Measurements from ENCODE around the gene CUZD1.

CUZD1 gene

GRCh38 chr10:122855745-122856144 lies 10.1 kb upstream of the CUZD1 start:
- DNase-seq (ENCODE audit: low read depth) = no peak

GRCh38 chr10:122854648-122855047 lies 9.0 kb upstream of the CUZD1 start:
- DNase-seq (ENCODE audit: low read depth) = no peak

- no peak for DNase-seq (ENCODE audit: low read depth)
These were observed 8.1 kb upstream of the CUZD1 start for GRCh38 chr10:122853665-122854313.

GRCh38 chr10:122852261-122852660 lies 6.6 kb upstream of the CUZD1 start:
- DNase-seq (ENCODE audit: low read depth) = no peak

- no peak for DNase-seq (ENCODE audit: low read depth)
These were observed 5.3 kb upstream of the CUZD1 start for GRCh38 chr10:122850705-122851640.

- no peak for DNase-seq (ENCODE audit: low read depth)
These were observed 4.4 kb upstream of the CUZD1 start for GRCh38 chr10:122849900-122850605.

GRCh38 chr10:122849090-122849489 lies 3.4 kb upstream of the CUZD1 start:
- DNase-seq (ENCODE audit: low read depth) = no peak

GRCh38 chr10:122847782-122848604 lies 2.3 kb upstream of the CUZD1 start:
- no peak for DNase-seq (ENCODE audit: low read depth)

GRCh38 chr10:122844146-122844545 lies 1.5 kb downstream of the CUZD1 start:
- no peak for DNase-seq (ENCODE audit: low read depth)

- no peak for DNase-seq (ENCODE audit: low read depth)
These were observed 4.1 kb downstream of the CUZD1 start for GRCh38 chr10:122841569-122841968.

- no peak for DNase-seq (ENCODE audit: low read depth)
These were observed 6.2 kb downstream of the CUZD1 start for GRCh38 chr10:122839505-122839904.

- no peak for DNase-seq (ENCODE audit: low read depth)
These were observed 6.8 kb downstream of the CUZD1 start for GRCh38 chr10:122838880-122839279.

GRCh38 chr10:122835908-122836307 lies 9.7 kb downstream of the CUZD1 start:
- no peak for DNase-seq (ENCODE audit: low read depth)

- DNase-seq (ENCODE audit: low read depth) = no peak
These were observed 14.7 kb downstream of the CUZD1 start for GRCh38 chr10:122830965-122831353.

GRCh38 chr10:122830273-122830964 lies 15.2 kb downstream of the CUZD1 start:
- no peak for DNase-seq (ENCODE audit: low read depth)

- no peak for DNase-seq (ENCODE audit: low read depth)
These were observed 16.2 kb downstream of the CUZD1 start for GRCh38 chr10:122829454-122829853.

GRCh38 chr10:122828716-122829255 lies 16.9 kb downstream of the CUZD1 start:
- no peak for DNase-seq (ENCODE audit: low read depth)

GRCh38 chr10:122827302-122827701 lies 18.4 kb downstream of the CUZD1 start:
- no peak for DNase-seq (ENCODE audit: low read depth)

- no peak for DNase-seq (ENCODE audit: low read depth)
These were observed 22.5 kb downstream of the CUZD1 start for GRCh38 chr10:122822973-122823690.

- DNase-seq (ENCODE audit: low read depth) = no peak
These were observed 23.8 kb downstream of the CUZD1 start for GRCh38 chr10:122821808-122822207.

Data from activated T-cell treated with anti-CD3 and anti-CD28 coated beads for 24 hours (primary cell).